ENCODE results near the gene OPN3. TPM values are rescaled to one million over a fixed set of nuclear protein-coding genes. Genes with fewer than 3 reads are reported as not detected.

OPN3 gene
- polyA plus RNA-seq, 4 donors: 38.3 to 53.2 (median 41.9) TPM

Other genes with a start within 250 kb of the OPN3 start
- gene FH, start 120.6 kb downstream of the OPN3 start, polyA plus RNA-seq (ENCODE audit: insufficient read length in 4 of 4): 100 to 1,000 TPM in 1 of 4 donors, 10 to 100 TPM in 3; 90.1 to 108 (median 98.0) TPM
- 10 to 100 TPM; 17.5 to 24.4 (median 21.9) TPM for gene KMO, start 108.0 kb downstream of the OPN3 start, polyA plus RNA-seq (ENCODE audit: insufficient read length in 4 of 4)
- 10 to 100 TPM; 22.8 to 26.0 (median 24.5) TPM for gene CHML, start within 50 bp of the OPN3 start, polyA plus RNA-seq (ENCODE audit: insufficient read length in 4 of 4)
- gene WDR64, start 11.9 kb upstream of the OPN3 start, polyA plus RNA-seq (ENCODE audit: insufficient read length in 4 of 4): 1 to 10 TPM in 1 of 4 donors, under 1 TPM in 3; 0.20 to 1.5 (median 0.31) TPM
- gene EXO1, start 207.8 kb upstream of the OPN3 start, polyA plus RNA-seq (ENCODE audit: insufficient read length in 4 of 4): 10 to 100 TPM; 12.5 to 15.3 (median 14.1) TPM

Measured in left renal cortex interstitium (tissue), 4 donors.